Heart left ventricle (tissue), 16 donors: ENCODE measurements around the gene PJVK. TPM values are rescaled to one million over a fixed set of nuclear protein-coding genes. Genes with fewer than 3 reads are reported as not detected.

Experiments used
- ATAC-seq, 4 donors: fragments of 200-7000 bp; cut with Tn5 transposase; one replicate each; pipeline ENCODE4 v1.9.1; 2020 to 2022; ENCODE audit warnings: moderate library complexity in 4 of 4, mild to moderate bottlenecking in 3 of 4, moderate number of reproducible peaks in 1 of 4
- DNase-seq, 5 donors: peaks; one replicate each; pipeline ENCODE4 v3.0.0-alpha.2; 2020
- H3K27ac ChIP-seq, 12 donors: fragments of 200-600 bp; sonication (generic) in 4 of 12; one replicate each; pipeline versions ENCODE4 v1.5.0 to v1.8.0; 2016 to 2022; ENCODE audit warnings: mild to moderate bottlenecking in 2 of 12
- H3K27me3 ChIP-seq, 9 donors: fragments of 200-600 bp; sonication (generic) in 2 of 9; one replicate each; pipeline versions ENCODE4 v1.5.1 to v1.8.0; 2016 to 2022; ENCODE audit warnings: mild to moderate bottlenecking in 3 of 9
- H3K36me3 ChIP-seq, 9 donors: fragments of 200-600 bp; sonication (generic) in 2 of 9; one replicate each; pipeline versions ENCODE4 v1.5.0 to v1.8.0; 2018 to 2022; ENCODE audit warnings: mild to moderate bottlenecking in 2 of 9
- H3K4me1 ChIP-seq, 12 donors: fragments of 200-600 bp; sonication (generic) in 4 of 12; one replicate each; pipeline versions ENCODE4 v1.5.0 to v1.8.0; 2016 to 2022; ENCODE audit warnings: mild to moderate bottlenecking in 3 of 12
- H3K4me3 ChIP-seq, 12 donors: fragments of 200-600 bp; sonication (generic) in 4 of 12; one replicate each; pipeline versions ENCODE4 v1.5.0 to v1.8.0; 2017 to 2022; ENCODE audit warnings: mild to moderate bottlenecking in 9 of 12, moderate library complexity in 4 of 12
- H3K9me3 ChIP-seq, 12 donors: fragments of 200-600 bp; sonication (generic) in 4 of 12; one replicate each; pipeline versions ENCODE4 v1.5.0 to v1.8.0; 2016 to 2022; ENCODE audit warnings: mild to moderate bottlenecking in 1 of 12
- CTCF ChIP-seq, 12 donors: fragments of 200-600 bp; sonication (generic) in 4 of 12; IDR thresholded peaks; one replicate each; pipeline versions ENCODE4 v1.5.0 to v1.8.0; 2018 to 2022; ENCODE audit warnings: antibody characterized with exemption in 12 of 12, mild to moderate bottlenecking in 5 of 12
- POLR2A ChIP-seq, 2 donors: fragments of 450-650 bp; IDR thresholded peaks; one replicate each; pipeline ENCODE4 v1.6.1; 2017; ENCODE audit warnings: antibody characterized with exemption in 2 of 2, mild to moderate bottlenecking in 2 of 2, moderate library complexity in 2 of 2
- WGBS, 4 donors: extraction: QIAGEN DNeasy Blood & Tissue Kit in 2 of 4; methylation state at CpG; one replicate each; pipeline versions ENCODE4 v1.1.5 to v1.1.7; 2013 to 2018; 5-methylcytosine and 5-hydroxymethylcytosine counted together
- intact Hi-C, 10 donors: fragments of 100-400 bp; cut with DNase I; formaldehyde crosslinking; loops; one replicate each; pipeline versions ENCODE4 v1.11.1 to v1.14.2; 2022
- polyA plus RNA-seq, 2 donors: library from polyadenylated mRNA; stranded (reverse); fragments of 200-250 nt; gene quantifications; one replicate each; pipeline ENCODE4 v1.2.3, GENCODE V29; 2013
- total RNA-seq, 9 donors: library from RNA; depleted of rRNA in 2 of 9; stranded (reverse); fragments of >200 nt in 2 of 9; fragmentation: NEBNext Ultra II Directional in 3 of 9; extraction: Animal tissue kit (Norgen Biotek cat#: 25700) in 3 of 9; gene quantifications; one replicate each; pipeline versions ENCODE4 v1.1.0 to v1.2.4, GENCODE V29; 2016 to 2023
- donor health status: ischemic (EF 13 %, LVEDD 7.1; RV severe dilation, severe dysfunction).
- donor health status: healthy with polysubstance abuse.
- donor health status: DM: no; HTN: yes; CAD: no.
- donor health status: DM: no; HTN: no; CAD: no.
- donor health status: ischemic (EF 25% LVEDD 6.9; RV normal size, moderate dysfunction).
- donor health status: ischemic (EF 25% LVEDD 5.7; RV mildly dilated, moderate dysfunction).
- donor health status: healthy.
- donor health status: DM: yes; HTN: yes; CAD: no.
- donor health status: ischemic (EF 35%, LVEDD 5.7; RV mildly dilated, moderate dysfunction).
- donor health status: nonischemic (EF 11% LVEDD 7.7; RV severe dilation, severe dysfunction).
- donor health status: DM: yes; HTN: yes; CAD: no.
- donor health status: PGD.
- donor health status: ischemic (EF 29% LVEDD 5.4; RV normal size, mild dysfunction).
- donor health status: nonischemic (EF 23%, LVEDD 6.1; RV moderate dilation, normal function).

Gene PJVK
- total and polyA plus RNA-seq, 11 donors = 0.48 to 1.7 (median 1.3) TPM; not detected in 1

DNA sequence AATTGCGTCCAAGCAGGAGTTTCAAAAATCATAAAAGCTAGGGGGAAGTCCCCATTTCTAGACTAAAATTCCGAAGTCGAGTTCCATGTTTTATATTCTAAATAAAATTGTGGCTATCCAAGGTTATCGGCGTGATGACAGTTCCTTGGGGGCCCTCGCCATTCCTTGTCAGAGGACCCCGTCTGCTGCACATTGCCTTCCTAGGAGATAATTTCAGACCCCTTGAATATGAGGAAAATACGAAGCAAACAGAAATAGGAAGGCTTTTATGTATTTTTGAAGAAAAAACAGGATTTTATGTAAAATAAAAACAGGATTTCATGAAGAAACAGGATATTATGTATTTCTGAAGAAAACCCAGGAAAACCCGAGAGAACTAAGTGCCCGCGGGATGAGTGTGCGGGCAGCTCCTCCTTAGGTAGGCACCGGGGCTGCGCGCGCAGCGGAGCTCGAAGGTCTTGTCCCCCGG, 28.6 kb downstream of the PJVK start:
- no peak for TF ChIP-seq CTCF (IDR thresholded peaks at IDR 0.05)
- TF ChIP-seq POLR2A (IDR thresholded peaks at IDR 0.05) = no peak
- DNase-seq (no peak), ATAC-seq (no peak)
- H3K27ac ChIP-seq = peak overlapping the region; percentile 51 to 97 (median 92)
- intact Hi-C loops = loop anchor here in 6 of 10 donors (1.0 to 5.0 kb wide), 5 partner anchors 28 to 67 kb away; partner anchors contain the start of genes PJVK (in 4 of the 6) and PRKRA (in 4 of the 6)
- peak overlapping the region in 10 of 12 donors; percentile 72 to 92 (median 79) for H3K4me3 ChIP-seq
- H3K36me3 ChIP-seq = no peaks in the 10 kb centered on the region
- peaks cover 5 to 61% (median 47%) of the 10 kb centered on the region in 12 donors for H3K4me1 ChIP-seq
- 22 to 26% (median 25%) methylated on average over 19 of the region's 19 CpGs for WGBS, 4 donors
- H3K9me3 ChIP-seq = no peaks in the 10 kb centered on the region
- H3K27me3 ChIP-seq = no peaks in the 10 kb centered on the region

GRCh38 chr2:178480227-178481181, 29.3 kb downstream of the PJVK start, which contains the start of gene PLEKHA3:
TSS of gene PLEKHA3 (plus strand) at chr2:178480457. CDS start at chr2:178480870, 413 bp downstream.
- 0 to 1% (median 1%) methylated on average over 20 to 92 of the region's 92 CpGs for WGBS, 4 donors
- peaks cover 5 to 67% (median 53%) of the 10 kb centered on the region in 12 donors for H3K4me1 ChIP-seq
- H3K27me3 ChIP-seq = no peaks in the 10 kb centered on the region
- H3K27ac ChIP-seq = peak within 1 kb of the TSS; percentile 51 to 97 (median 94)
- no peaks in the 10 kb centered on the region for H3K9me3 ChIP-seq
- DNase-seq = peak; percentile 98 to 99 (median 98)
- peak; percentile 79 to 96 (median 90) for ATAC-seq
- peaks cover 0 to 1% (median 0%) of the 10 kb centered on the region in 9 donors for H3K36me3 ChIP-seq
- intact Hi-C loops = loop anchor here in 4 of 10 donors (2.0 to 5.0 kb wide), 2 partner anchors 42 kb away; no protein-coding TSS in a partner anchor
- TF ChIP-seq CTCF (IDR thresholded peaks at IDR 0.05) = no peak
- TF ChIP-seq POLR2A (IDR thresholded peaks at IDR 0.05) = peak in 1 of 2 donors; percentile 88
- H3K4me3 ChIP-seq = peak within 1 kb of the TSS; percentile 49 to 92 (median 79)

DNA sequence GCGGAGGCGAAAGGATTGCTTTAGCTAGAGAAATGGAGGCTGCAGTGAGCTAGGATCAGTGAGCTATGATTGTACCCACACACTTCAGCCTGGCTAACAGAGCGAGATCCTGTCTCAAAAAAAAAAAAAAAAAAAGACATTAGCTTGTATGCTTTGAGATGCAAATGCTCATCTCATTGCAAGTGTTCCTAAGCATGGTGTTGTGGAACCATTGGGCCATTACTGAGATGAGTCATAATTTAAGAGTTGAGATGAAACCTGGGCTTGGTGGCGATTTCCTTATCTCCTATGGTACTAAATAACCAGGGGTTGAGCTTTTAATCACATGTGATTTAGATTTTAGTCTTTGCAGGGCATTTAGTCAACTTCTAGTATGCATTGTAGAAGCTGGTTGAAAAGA, 31.3 kb downstream of the PJVK start:
- intact Hi-C loops = loop anchor here in 3 of 10 donors (5.0 kb wide), 1 partner anchor 40 kb away; no protein-coding TSS in a partner anchor
- WGBS, 4 donors = 88 to 94% (median 91%) methylated on average over 4 of the region's 4 CpGs
- Histone ChIP-seq H3K4me1 (peaks cover 5 to 68% (median 52%) of the 10 kb centered on the region in 12 donors), H3K4me3 (peak overlapping the region in 6 of 12 donors; percentile 6 to 85 (median 74)), H3K9me3 (no peaks in the 10 kb centered on the region), H3K27ac (no peak overlapping the region), H3K27me3 (no peaks in the 10 kb centered on the region), H3K36me3 (peaks cover 0 to 19% (median 14%) of the 10 kb centered on the region in 9 donors)
- TF ChIP-seq POLR2A (IDR thresholded peaks at IDR 0.05) = no peak
- TF ChIP-seq CTCF (IDR thresholded peaks at IDR 0.05) = no peak
- ATAC-seq (no peak), DNase-seq (no peak)
